Aorta (tissue), 5 donors: ENCODE results near the gene RPL27A. TPM values are rescaled to one million over a fixed set of nuclear protein-coding genes. Genes with fewer than 3 reads are reported as not detected.

ENCODE experiments used
- ATAC-seq: fragments of 200-7000 bp; cut with Tn5 transposase; one replicate; pipeline ENCODE4 v1.9.1; 2022; ENCODE audit warnings: moderate library complexity; ENCODE audit not compliant: low FRiP score
- DNase-seq, 2 donors: peaks; one replicate each; pipeline ENCODE4 v3.0.0-alpha.2; 2020
- H3K27ac ChIP-seq, 2 donors: one replicate each; pipeline ENCODE4 v1.5.1; 2013; ENCODE audit warnings: low read length in 2 of 2, mild to moderate bottlenecking in 2 of 2, moderate library complexity in 2 of 2, control low read depth in 1 of 2, inconsistent platforms in 1 of 2, low read depth in 1 of 2
- H3K27me3 ChIP-seq, 2 donors: one replicate each; pipeline ENCODE4 v1.6.1; 2013; ENCODE audit warnings: control low read depth in 1 of 2, low read length in 1 of 2, mild to moderate bottlenecking in 1 of 2, moderate library complexity in 1 of 2; ENCODE audit not compliant: insufficient read depth in 2 of 2, control insufficient read depth in 1 of 2
- H3K36me3 ChIP-seq, 2 donors: one replicate each; pipeline ENCODE4 v1.6.1; 2013; ENCODE audit warnings: control low read depth in 1 of 2, low read length in 1 of 2, mild to moderate bottlenecking in 1 of 2; ENCODE audit not compliant: insufficient read depth in 2 of 2, control insufficient read depth in 1 of 2
- H3K4me1 ChIP-seq, 2 donors: one replicate each; pipeline ENCODE4 v1.6.1; 2013; ENCODE audit warnings: low read length in 2 of 2, control low read depth in 1 of 2, mild to moderate bottlenecking in 1 of 2, moderate library complexity in 1 of 2; ENCODE audit not compliant: insufficient read depth in 2 of 2, control insufficient read depth in 1 of 2
- H3K4me3 ChIP-seq, 2 donors: one replicate each; pipeline ENCODE4 v1.5.1; 2013; ENCODE audit warnings: low read length in 2 of 2, control low read depth in 1 of 2, mild to moderate bottlenecking in 1 of 2
- H3K9me3 ChIP-seq: one replicate; pipeline ENCODE4 v1.6.1; 2013; ENCODE audit warnings: mild to moderate bottlenecking, low read length; ENCODE audit not compliant: control insufficient read depth
- WGBS, 2 donors: extraction: QIAGEN DNeasy Blood & Tissue Kit; methylation state at CpG; one replicate each; pipeline ENCODE4 v1.1.7; 2013; 5-methylcytosine and 5-hydroxymethylcytosine counted together
- intact Hi-C, 2 donors: fragments of 100-400 bp; cut with DNase I; formaldehyde crosslinking; loops; one replicate each; pipeline versions ENCODE4 v1.14.2 to v1.15.0; 2022
- polyA plus RNA-seq, 2 donors: library from polyadenylated mRNA; stranded (reverse); fragments of 200-250 nt; gene quantifications; one replicate each; pipeline ENCODE4 v1.2.3, GENCODE V29; 2013
- total RNA-seq, 2 donors: library from RNA; stranded (reverse); fragmentation: NEBNext Ultra II Directional; extraction: Animal tissue kit (Norgen Biotek cat#: 25700); gene quantifications; one replicate each; pipeline ENCODE4 v1.2.1, GENCODE V29; 2021
- donor health status: healthy with polysubstance abuse.
- donor health status: Bipolar disorder and iron deficiency.
- donor health status: DM: no; HTN: no; CAD: no.
- donor health status: DM: no; HTN: no; CAD: no.
- donor health status: DM: yes; HTN: yes; CAD: no.

RPL27A gene
- total and polyA plus RNA-seq, 4 donors = 623 to 4,548 (median 1,558) TPM

GRCh38 chr11:8690374-8691342 is 8.1 kb downstream of the RPL27A start:
- no peak for ATAC-seq
- 79 to 82% methylated on average over 4 of the region's 4 CpGs for WGBS, 2 donors
- Histone ChIP-seq H3K4me1 (no peaks in the 10 kb centered on the region), H3K27ac (no peak overlapping the region), H3K9me3 (no peaks in the 10 kb centered on the region), H3K27me3 (no peaks in the 10 kb centered on the region), H3K36me3 (peaks cover 0 to 7% of the 10 kb centered on the region in 2 donors), H3K4me3 (no peak overlapping the region)
- intact Hi-C loops = no loop called here
- no peak for DNase-seq

GRCh38 chr11:8691601-8692000 is 9.0 kb downstream of the RPL27A start:
- ATAC-seq = no peak
- H3K4me1 ChIP-seq = no peaks in the 10 kb centered on the region
- intact Hi-C loops = no loop called here
- no peaks in the 10 kb centered on the region for H3K9me3 ChIP-seq
- 84 to 86% methylated on average over 6 of the region's 6 CpGs for WGBS, 2 donors
- no peak for DNase-seq
- peak overlapping the region in 1 of 2 donors; percentile 2 for H3K27ac ChIP-seq
- H3K27me3 ChIP-seq = no peaks in the 10 kb centered on the region
- H3K4me3 ChIP-seq = no peak overlapping the region
- peaks cover 3 to 7% of the 10 kb centered on the region in 2 donors for H3K36me3 ChIP-seq

GRCh38 chr11:8692417-8692816 is 9.8 kb downstream of the RPL27A start:
- H3K27ac ChIP-seq = no peak overlapping the region
- WGBS, 2 donors = 58 to 71% methylated on average over 3 of the region's 3 CpGs

GRCh38 chr11:8693010-8693551 is 10.5 kb downstream of the RPL27A start:
- intact Hi-C loops = no loop called here
- H3K4me3 ChIP-seq = no peak overlapping the region
- no peak overlapping the region for H3K27ac ChIP-seq
- H3K4me1 ChIP-seq = no peaks in the 10 kb centered on the region
- DNase-seq (no peak), ATAC-seq (no peak)
- 74 to 75% methylated on average over 6 of the region's 6 CpGs for WGBS, 2 donors
- no peaks in the 10 kb centered on the region for H3K9me3 ChIP-seq
- H3K36me3 ChIP-seq = peaks cover 3 to 7% of the 10 kb centered on the region in 2 donors
- no peaks in the 10 kb centered on the region for H3K27me3 ChIP-seq

More at GRCh38 chr11:8692417-8692816, 9.8 kb downstream of the RPL27A start:
- no peak for DNase-seq
- intact Hi-C loops = no loop called here
- Histone ChIP-seq H3K4me3 (no peak overlapping the region), H3K9me3 (no peaks in the 10 kb centered on the region), H3K36me3 (peaks cover 3 to 7% of the 10 kb centered on the region in 2 donors), H3K4me1 (no peaks in the 10 kb centered on the region), H3K27me3 (no peaks in the 10 kb centered on the region)
- no peak for ATAC-seq

- Histone ChIP-seq H3K4me1 (no peaks in the 10 kb centered on the region), H3K27me3 (no peaks in the 10 kb centered on the region), H3K36me3 (peaks cover 3 to 7% of the 10 kb centered on the region in 2 donors), H3K27ac (no peak overlapping the region), H3K4me3 (no peak overlapping the region), H3K9me3 (no peaks in the 10 kb centered on the region)
- DNase-seq (no peak), ATAC-seq (no peak)
- 84 to 86% methylated on average over 7 of the region's 7 CpGs for WGBS, 2 donors
- intact Hi-C loops = no loop called here
These were observed 11.0 kb downstream of the RPL27A start for GRCh38 chr11:8693555-8693954.

- Histone ChIP-seq H3K4me1 (no peaks in the 10 kb centered on the region), H3K36me3 (peaks cover 3 to 8% of the 10 kb centered on the region in 2 donors), H3K9me3 (no peaks in the 10 kb centered on the region), H3K4me3 (no peak overlapping the region), H3K27me3 (no peaks in the 10 kb centered on the region), H3K27ac (no peak overlapping the region)
- no peak for DNase-seq
- intact Hi-C loops = no loop called here
- 79 to 86% methylated on average over 5 of the region's 5 CpGs for WGBS, 2 donors
- no peak for ATAC-seq
These were observed 11.5 kb downstream of the RPL27A start for GRCh38 chr11:8694137-8694536.

GRCh38 chr11:8697054-8697453 is 14.5 kb downstream of the RPL27A start:
- intact Hi-C loops = no loop called here
- peaks cover 3 to 11% of the 10 kb centered on the region in 2 donors for H3K36me3 ChIP-seq

GRCh38 chr11:8698379-8698851 is 15.8 kb downstream of the RPL27A start:
- H3K27me3 ChIP-seq = no peaks in the 10 kb centered on the region

More at GRCh38 chr11:8697054-8697453, 14.5 kb downstream of the RPL27A start:
- DNase-seq (no peak), ATAC-seq (no peak)
- no peaks in the 10 kb centered on the region for H3K4me1 ChIP-seq
- no peak overlapping the region for H3K4me3 ChIP-seq
- H3K27me3 ChIP-seq = no peaks in the 10 kb centered on the region
- H3K9me3 ChIP-seq = no peaks in the 10 kb centered on the region
- no peak overlapping the region for H3K27ac ChIP-seq
- WGBS, 2 donors = 89 to 96% methylated on average over 3 of the region's 3 CpGs

More at GRCh38 chr11:8698379-8698851, 15.8 kb downstream of the RPL27A start:
- H3K36me3 ChIP-seq = peaks cover 3 to 11% of the 10 kb centered on the region in 2 donors
- H3K9me3 ChIP-seq = no peaks in the 10 kb centered on the region
- 71 to 81% methylated on average over 5 of the region's 5 CpGs for WGBS, 2 donors
- intact Hi-C loops = no loop called here
- ATAC-seq (no peak), DNase-seq (no peak)
- no peaks in the 10 kb centered on the region for H3K4me1 ChIP-seq
- H3K27ac ChIP-seq = no peak overlapping the region
- no peak overlapping the region for H3K4me3 ChIP-seq
